Right lobe of liver (tissue), 6 donors: ENCODE measurements around the gene HSPB9. TPM values are rescaled to one million over a fixed set of nuclear protein-coding genes. Genes with fewer than 3 reads are reported as not detected.

ENCODE experiments used
- ATAC-seq, 4 donors: fragments of 200-7000 bp; cut with Tn5 transposase; one replicate each; pipeline ENCODE4 v1.9.1; 2020; ENCODE audit warnings: mild to moderate bottlenecking in 4 of 4, moderate library complexity in 4 of 4
- DNase-seq, 3 donors: peaks; one replicate each; pipeline ENCODE4 v3.0.0-alpha.2; 2020
- H3K27ac ChIP-seq, 3 donors: fragments of 200-600 bp; one replicate each; pipeline ENCODE4 v1.8.0; 2022
- H3K27me3 ChIP-seq, 2 donors: fragments of 200-600 bp; one replicate each; pipeline ENCODE4 v1.8.0; 2022
- H3K36me3 ChIP-seq, 4 donors: fragments of 200-600 bp; sonication (generic) in 1 of 4; one replicate each; pipeline versions ENCODE4 v1.5.1 to v1.8.0; 2017 to 2022; ENCODE audit warnings: control low read depth in 1 of 4
- H3K4me1 ChIP-seq, 4 donors: fragments of 200-600 bp; sonication (generic) in 1 of 4; one replicate each; pipeline versions ENCODE4 v1.5.1 to v1.8.0; 2017 to 2022; ENCODE audit warnings: control low read depth in 1 of 4
- H3K4me3 ChIP-seq, 3 donors: fragments of 200-600 bp; one replicate each; pipeline ENCODE4 v1.8.0; 2022
- H3K9me3 ChIP-seq, 4 donors: fragments of 200-600 bp; sonication (generic) in 1 of 4; one replicate each; pipeline versions ENCODE4 v1.5.1 to v1.8.0; 2017 to 2022; ENCODE audit warnings: control low read depth in 1 of 4
- POLR2A ChIP-seq: fragments of 450-650 bp; IDR thresholded peaks from one replicate; pipeline ENCODE4 v1.6.1; 2017; ENCODE audit warnings: antibody characterized with exemption, mild to moderate bottlenecking
- WGBS: methylation state at CpG from one replicate; pipeline ENCODE4 v1.1.6; 2018; ENCODE audit warnings: low coverage, low lambda C conversion rate; ENCODE audit not compliant: insufficient coverage; ENCODE audit errors: missing lambda C conversion rate; 5-methylcytosine and 5-hydroxymethylcytosine counted together
- intact Hi-C, 2 donors: fragments of 100-400 bp; cut with DNase I; formaldehyde crosslinking; loops; one replicate each; pipeline versions ENCODE4 v1.11.2 to v1.14.1; 2022
- total RNA-seq, 6 experiments: library from RNA; depleted of rRNA in 2 of 6; stranded (reverse); fragments of >200 nt in 2 of 6; fragmentation: NEBNext Ultra II Directional in 3 of 6; extraction: Animal tissue kit (Norgen Biotek cat#: 25700) in 3 of 6; gene quantifications; one replicate each; pipeline versions ENCODE4 v1.1.0 to v1.2.4, GENCODE V29; 2016 to 2023
- TF ChIP-seq, protein P1 (sequence below), 4 donors: fragments of 200-600 bp in 3 of 4; fragments of 450-650 bp in 1 of 4; IDR thresholded peaks; one replicate each; pipeline versions ENCODE4 v1.5.1 to v1.8.0; 2016 to 2022; ENCODE audit warnings: antibody characterized with exemption in 4 of 4, mild to moderate bottlenecking in 2 of 4
- donor health status: DM: no; HTN: yes; CAD: no.
- donor health status: DM: no; HTN: no; CAD: no.
- donor health status: DM: no; HTN: no; CAD: no.
- donor health status: DM: no; HTN: yes; CAD: no.
- donor health status: DM: no; HTN: yes; CAD: no.

HSPB9 gene
- total RNA-seq, 6 experiments from 2014 or later, result 0.38 to 1.6 (median 0.85) TPM

- Histone ChIP-seq H3K36me3 (peaks cover 0 to 9% (median 2%) of the 10 kb centered on the region in 4 donors), H3K9me3 (no peaks in the 10 kb centered on the region), H3K27me3 (no peaks in the 10 kb centered on the region), H3K27ac (peak overlapping the region in 2 of 3 donors; percentile 65 to 77), H3K4me1 (peaks cover 0 to 41% (median 15%) of the 10 kb centered on the region in 4 donors), H3K4me3 (no peak overlapping the region)
- intact Hi-C loops, result loop anchor here in 1 of 2 donors (5.0 kb wide), 1 partner anchor 151 kb away; no protein-coding TSS in a partner anchor
- TF ChIP-seq POLR2A, result no peak
- TF ChIP-seq, protein P1, sequence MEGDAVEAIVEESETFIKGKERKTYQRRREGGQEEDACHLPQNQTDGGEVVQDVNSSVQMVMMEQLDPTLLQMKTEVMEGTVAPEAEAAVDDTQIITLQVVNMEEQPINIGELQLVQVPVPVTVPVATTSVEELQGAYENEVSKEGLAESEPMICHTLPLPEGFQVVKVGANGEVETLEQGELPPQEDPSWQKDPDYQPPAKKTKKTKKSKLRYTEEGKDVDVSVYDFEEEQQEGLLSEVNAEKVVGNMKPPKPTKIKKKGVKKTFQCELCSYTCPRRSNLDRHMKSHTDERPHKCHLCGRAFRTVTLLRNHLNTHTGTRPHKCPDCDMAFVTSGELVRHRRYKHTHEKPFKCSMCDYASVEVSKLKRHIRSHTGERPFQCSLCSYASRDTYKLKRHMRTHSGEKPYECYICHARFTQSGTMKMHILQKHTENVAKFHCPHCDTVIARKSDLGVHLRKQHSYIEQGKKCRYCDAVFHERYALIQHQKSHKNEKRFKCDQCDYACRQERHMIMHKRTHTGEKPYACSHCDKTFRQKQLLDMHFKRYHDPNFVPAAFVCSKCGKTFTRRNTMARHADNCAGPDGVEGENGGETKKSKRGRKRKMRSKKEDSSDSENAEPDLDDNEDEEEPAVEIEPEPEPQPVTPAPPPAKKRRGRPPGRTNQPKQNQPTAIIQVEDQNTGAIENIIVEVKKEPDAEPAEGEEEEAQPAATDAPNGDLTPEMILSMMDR (IDR thresholded peaks at IDR 0.05), result no peak
- ATAC-seq (no peak), DNase-seq (peak in 1 of 3 donors; percentile 49)
- WGBS, result 40% methylated on average over 1 of the region's 28 CpGs
These were observed 9.1 kb upstream of the HSPB9 start for GRCh38 chr17:42113293-42114069.

GRCh38 chr17:42114118-42114517, 8.5 kb upstream of the HSPB9 start:
- no peaks in the 10 kb centered on the region for H3K27me3 ChIP-seq
- H3K36me3 ChIP-seq, result peaks cover 0 to 12% (median 2%) of the 10 kb centered on the region in 4 donors
- no peak for DNase-seq
- TF ChIP-seq POLR2A, result no peak
- TF ChIP-seq, protein P1 (IDR thresholded peaks at IDR 0.05), result no peak
- no peak for ATAC-seq
- WGBS, result 67% methylated on average over 1 of the region's 9 CpGs
- peaks cover 0 to 35% (median 12%) of the 10 kb centered on the region in 4 donors for H3K4me1 ChIP-seq
- intact Hi-C loops, result loop anchor here in 1 of 2 donors (5.0 kb wide), 1 partner anchor 152 kb away; no protein-coding TSS in a partner anchor
- no peak overlapping the region for H3K27ac ChIP-seq
- no peak overlapping the region for H3K4me3 ChIP-seq
- no peaks in the 10 kb centered on the region for H3K9me3 ChIP-seq

DNA sequence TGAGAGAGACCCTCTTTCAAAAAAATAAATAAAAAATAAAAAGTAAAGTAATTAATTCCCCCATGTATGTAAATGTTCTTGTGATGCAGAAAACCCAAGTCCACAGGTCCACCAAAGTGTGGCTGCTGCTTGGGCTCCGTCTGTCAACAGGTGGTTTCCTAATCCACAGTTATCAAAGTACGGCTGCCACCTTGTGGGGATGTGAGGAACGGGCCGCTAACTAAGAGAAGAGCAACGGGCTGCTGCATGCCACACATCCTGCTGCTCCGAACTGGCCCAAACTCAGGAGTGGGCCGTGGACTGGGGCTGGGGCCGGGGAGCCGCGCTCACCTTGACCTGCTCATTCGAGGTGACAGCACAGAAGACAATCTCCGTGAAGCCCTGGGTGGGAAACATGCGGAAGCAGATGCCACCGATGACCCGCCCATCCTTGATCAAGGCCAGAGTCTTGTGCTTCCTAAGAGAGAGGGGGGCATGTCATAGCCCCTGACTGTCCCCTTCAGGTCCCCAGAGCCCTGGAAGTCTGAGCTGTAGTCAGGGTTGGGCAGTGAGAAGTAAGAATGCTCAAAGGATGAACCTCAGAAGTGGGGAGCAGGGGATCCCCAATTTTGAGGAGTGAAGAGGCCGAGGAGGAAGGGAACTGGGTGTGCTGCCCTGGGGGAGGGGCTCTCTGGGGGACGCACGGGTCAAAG, 5.8 kb upstream of the HSPB9 start:
- DNase-seq (peak; percentile 78 to 84 (median 83)), ATAC-seq (peak; percentile 57 to 60 (median 58))
- Histone ChIP-seq H3K36me3 (peaks cover 0 to 14% (median 2%) of the 10 kb centered on the region in 4 donors), H3K9me3 (no peaks in the 10 kb centered on the region), H3K27me3 (no peaks in the 10 kb centered on the region), H3K4me3 (no peak overlapping the region), H3K4me1 (peaks cover 0 to 34% (median 9%) of the 10 kb centered on the region in 4 donors), H3K27ac (no peak overlapping the region)
- no peak for TF ChIP-seq POLR2A
- TF ChIP-seq, protein P1 (IDR thresholded peaks at IDR 0.05), result peak; percentile 74 to 85 (median 80)
- intact Hi-C loops, result loop anchor here in 1 of 2 donors (5.0 kb wide), 3 partner anchors 50 to 155 kb away; no protein-coding TSS in a partner anchor
- WGBS, result 4% methylated on average over 2 of the region's 18 CpGs

DNA sequence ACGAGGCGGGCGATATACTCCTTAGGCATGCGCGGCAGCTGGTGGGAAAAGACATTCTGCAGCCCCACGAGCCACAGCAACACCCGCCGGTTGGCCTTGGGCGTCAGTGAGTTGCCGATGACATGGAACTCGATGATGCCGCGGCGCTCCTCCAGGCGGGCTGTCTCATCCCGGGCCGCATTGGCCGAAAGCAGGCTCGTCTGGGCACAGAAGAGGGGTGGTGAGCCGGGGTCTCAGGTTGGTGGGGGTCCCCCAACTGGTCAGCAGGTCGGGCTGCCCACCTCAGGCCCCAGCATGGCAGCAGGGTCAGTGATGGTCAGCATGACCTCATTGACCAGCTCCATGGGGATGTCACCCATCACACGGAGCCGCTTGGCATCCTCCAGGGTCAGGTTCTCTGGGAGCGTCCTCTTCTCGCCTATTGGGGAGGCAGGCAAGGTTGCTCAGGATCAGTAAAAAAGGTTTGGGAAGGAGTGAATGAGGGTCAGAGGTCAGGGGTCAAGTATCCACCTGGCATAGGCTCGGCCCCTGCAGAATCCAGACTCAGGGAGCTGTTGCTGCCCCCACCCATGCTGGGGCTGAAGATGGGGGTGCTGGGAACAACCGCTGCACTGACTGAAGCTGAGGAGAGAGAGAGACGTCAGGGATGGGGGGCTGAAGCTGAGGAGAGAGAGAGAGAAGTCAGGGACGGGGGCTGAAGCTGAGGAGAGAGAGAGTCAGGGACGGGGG, 5.0 kb upstream of the HSPB9 start:
- Histone ChIP-seq H3K4me3 (no peak overlapping the region), H3K9me3 (no peaks in the 10 kb centered on the region), H3K4me1 (peaks cover 0 to 38% (median 9%) of the 10 kb centered on the region in 4 donors), H3K36me3 (peaks cover 0 to 14% (median 2%) of the 10 kb centered on the region in 4 donors), H3K27me3 (no peaks in the 10 kb centered on the region), H3K27ac (no peak overlapping the region)
- TF ChIP-seq, protein P1 (IDR thresholded peaks at IDR 0.05), result no peak
- no peak for TF ChIP-seq POLR2A
- 79% methylated on average over 7 of the region's 30 CpGs for WGBS
- DNase-seq (no peak), ATAC-seq (no peak)
- intact Hi-C loops, result loop anchor here in 1 of 2 donors (5.0 kb wide), 3 partner anchors 50 to 155 kb away; no protein-coding TSS in a partner anchor
